Measurements from ENCODE around the gene PNRC2.

The PNRC2 gene

GRCh38 chr1:23959461-23960290, at the start of gene PNRC2:
Gene PNRC2, plus strand, starts transcription at chr1:23959828. Its CDS starts 1,630 bp downstream, at chr1:23961458.
- peak; percentile 97 for DNase-seq

GRCh38 chr1:23910144-23910543, 49.5 kb upstream of the PNRC2 start:
- DNase-seq = no peak

- no peak for DNase-seq
These were observed 48.9 kb upstream of the PNRC2 start for GRCh38 chr1:23910553-23911246.

- DNase-seq = no peak
These were observed 47.7 kb upstream of the PNRC2 start for GRCh38 chr1:23911921-23912320.

GRCh38 chr1:23913212-23913880, 46.3 kb upstream of the PNRC2 start, which contains the start of gene CNR2:
Gene CNR2, minus strand, starts transcription at chr1:23913362. Its CDS starts 37,745 bp downstream, at chr1:23875617.
- DNase-seq = no peak

- no peak for DNase-seq
These were observed 44.7 kb upstream of the PNRC2 start for GRCh38 chr1:23914921-23915320.

GRCh38 chr1:23915466-23915865, 44.2 kb upstream of the PNRC2 start:
- no peak for DNase-seq

GRCh38 chr1:23916209-23917131, 43.2 kb upstream of the PNRC2 start:
- DNase-seq = peak; percentile 67

- no peak for DNase-seq
These were observed 37.2 kb upstream of the PNRC2 start for GRCh38 chr1:23922321-23922943.

GRCh38 chr1:23923592-23924499, 35.8 kb upstream of the PNRC2 start:
- DNase-seq = no peak

GRCh38 chr1:23924601-23925000, 35.0 kb upstream of the PNRC2 start:
- no peak for DNase-seq

- no peak for DNase-seq
These were observed 34.3 kb upstream of the PNRC2 start for GRCh38 chr1:23925279-23925678.

- no peak for DNase-seq
These were observed 32.5 kb upstream of the PNRC2 start for GRCh38 chr1:23927097-23927496.

- no peak for DNase-seq
These were observed 30.8 kb upstream of the PNRC2 start for GRCh38 chr1:23928789-23929188.

GRCh38 chr1:23930270-23930669, 29.4 kb upstream of the PNRC2 start:
- no peak for DNase-seq

GRCh38 chr1:23930861-23931490, 28.7 kb upstream of the PNRC2 start:
- peak; percentile 40 for DNase-seq

GRCh38 chr1:23931491-23931880, 28.1 kb upstream of the PNRC2 start:
- no peak for DNase-seq

- no peak for DNase-seq
These were observed 23.0 kb upstream of the PNRC2 start for GRCh38 chr1:23936481-23937176.

- DNase-seq = no peak
These were observed 12.3 kb upstream of the PNRC2 start for GRCh38 chr1:23947366-23947765.

- no peak for DNase-seq
These were observed 6.6 kb upstream of the PNRC2 start for GRCh38 chr1:23953020-23953419.
